Panc1 (cell line): ENCODE measurements around the gene FOXB2. TPM values are rescaled to one million over a fixed set of nuclear protein-coding genes. Genes with fewer than 3 reads are reported as not detected.
"Not testable (repeated sequence)": the region's sequence is repeated elsewhere in the genome, so short reads cannot be mapped to it uniquely, and the experiment has no call there.

ENCODE experiments used
- ATAC-seq: fragments of 200-7000 bp; cut with Tn5 transposase; 2 replicates; pipeline ENCODE4 v1.9.1; 2020; ENCODE audit warnings: mild to moderate bottlenecking, moderate library complexity
- BruUV-seq: library from RNA; stranded (reverse); fragments of 400-500 nt; replicated peaks from 2 replicates; lab custom pipeline; 2021; lab: Mats Ljungman, UMichigan
- CTCF ChIA-PET: fragments of 300-600 bp; sonication (Branson Sonifier 250); formaldehyde crosslinking; loops from one replicate; lab custom pipeline; 2022; ENCODE audit warnings: antibody characterized with exemption; lab: Charles Lee
- POLR2A ChIA-PET: fragments of 300-600 bp; sonication (Branson Sonifier 250); formaldehyde crosslinking; loops from one replicate; lab custom pipeline; 2022; ENCODE audit warnings: antibody characterized with exemption; lab: Charles Lee
- DNase-seq: peaks from one replicate; pipeline ENCODE4 v3.0.0-alpha.2; 2010; ENCODE audit warnings: low read depth, low spot score
- H3K27ac ChIP-seq: 2 replicates; pipeline ENCODE4 v1.5.1; 2011; ENCODE audit warnings: mild to moderate bottlenecking, low read length, inconsistent platforms
- H3K27me3 ChIP-seq: fragments of 200-500 bp; sonication (Bioruptor generic); 2 replicates; pipeline ENCODE4 v1.6.0; 2014; ENCODE audit warnings: low read length, inconsistent platforms; ENCODE audit not compliant: control insufficient read depth, insufficient read depth
- H3K36me3 ChIP-seq: fragments of 200-500 bp; sonication (Bioruptor generic); 2 replicates; pipeline ENCODE4 v1.5.1; 2014; ENCODE audit warnings: inconsistent platforms, mild to moderate bottlenecking, low read length, moderate library complexity; ENCODE audit not compliant: control insufficient read depth, insufficient read depth
- H3K4me1 ChIP-seq: 2 replicates; pipeline ENCODE4 v1.5.1; 2011; ENCODE audit warnings: inconsistent platforms, mild to moderate bottlenecking, low read length, moderate library complexity; ENCODE audit not compliant: control insufficient read depth, insufficient read depth
- H3K4me3 ChIP-seq, 2 experiments: 2 replicates each; pipeline ENCODE4 v1.5.1; 2011 to 2012; ENCODE audit warnings: low read depth in 2 of 2, low read length in 2 of 2, mild to moderate bottlenecking in 2 of 2, inconsistent platforms in 1 of 2, moderate library complexity in 1 of 2
- H3K9me3 ChIP-seq: fragments of 200-500 bp; sonication (Bioruptor generic); 2 replicates; pipeline ENCODE4 v1.5.1; 2014; ENCODE audit warnings: low read depth, mild to moderate bottlenecking, inconsistent platforms, low read length, moderate library complexity; ENCODE audit not compliant: control insufficient read depth, insufficient read depth
- POLR2AphosphoS5 ChIP-seq: IDR thresholded peaks from 2 replicates; pipeline ENCODE4 v1.6.1; 2012; ENCODE audit warnings: mild to moderate bottlenecking, low read depth, low read length, moderate library complexity
- SIN3A ChIP-seq: IDR thresholded peaks from 2 replicates; pipeline ENCODE4 v1.6.1; 2012; ENCODE audit warnings: low read depth, mild to moderate bottlenecking, low read length, moderate library complexity, borderline replicate concordance; ENCODE audit not compliant: insufficient read depth
- TCF7L2 ChIP-seq: IDR thresholded peaks from 2 replicates; pipeline ENCODE4 v1.6.1; 2011; ENCODE audit warnings: mild to moderate bottlenecking, low read depth, low read length, inconsistent platforms
- in situ Hi-C: cut with HindIII; loops from 2 replicates; pipeline ENCODE4 v1.10.0; 2016; ENCODE audit warnings: low sequenced_read_pairs, low pct_unique_long_range_greater_than_20kb
- intact Hi-C: fragments of 100-400 bp; cut with micrococcal nuclease; formaldehyde crosslinking; loops from one replicate; pipeline ENCODE4 v1.10.0; 2022; ENCODE audit not compliant: unreplicated experiment
- total RNA-seq: library from RNA; stranded (reverse); gene quantifications from one replicate; pipeline ENCODE4 v1.2.1, GENCODE V29; 2021; ENCODE audit not compliant: unreplicated experiment
- TF ChIP-seq, protein P1 (sequence below): fragments of 450-650 bp; IDR thresholded peaks from 2 replicates; pipeline ENCODE4 v1.5.1; 2017; ENCODE audit warnings: mild to moderate bottlenecking
- TF ChIP-seq, protein P2 (sequence below), 2 experiments: IDR thresholded peaks; 2 replicates each; pipeline ENCODE4 v1.6.1; 2011 to 2012; ENCODE audit warnings: low read depth in 2 of 2, control low read depth in 1 of 2, low read length in 1 of 2, mild to moderate bottlenecking in 1 of 2, moderate library complexity in 1 of 2; ENCODE audit not compliant: insufficient read depth in 1 of 2

The FOXB2 gene
- total RNA-seq, 1 experiment from 2014 or later: not detected

DNA sequence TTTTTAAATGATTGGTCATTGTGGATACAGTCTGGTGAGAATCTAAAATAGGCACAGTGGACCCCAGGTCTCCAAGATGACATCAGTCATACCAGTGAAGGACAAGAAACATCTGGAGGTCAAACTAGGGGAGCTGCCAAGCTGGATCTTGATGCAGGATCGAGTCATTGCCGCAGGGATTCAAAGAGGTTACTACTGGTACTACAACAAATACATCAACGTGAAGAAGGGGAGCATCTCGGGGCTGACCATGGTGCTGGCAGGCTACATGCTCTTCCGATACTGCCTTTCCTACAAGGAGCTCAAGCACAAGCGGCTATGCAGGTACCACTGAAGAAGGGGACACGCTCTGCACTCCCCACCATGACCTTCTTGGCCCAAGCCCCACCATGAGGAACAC, 20.9 kb downstream of the FOXB2 start:
- H3K9me3 ChIP-seq: no peaks in the 10 kb centered on the region
- intact Hi-C loops: no loop called here
- TF ChIP-seq SIN3A (no peak), TCF7L2 (no peak), POLR2AphosphoS5 (no peak)
- TF ChIP-seq, protein P1, sequence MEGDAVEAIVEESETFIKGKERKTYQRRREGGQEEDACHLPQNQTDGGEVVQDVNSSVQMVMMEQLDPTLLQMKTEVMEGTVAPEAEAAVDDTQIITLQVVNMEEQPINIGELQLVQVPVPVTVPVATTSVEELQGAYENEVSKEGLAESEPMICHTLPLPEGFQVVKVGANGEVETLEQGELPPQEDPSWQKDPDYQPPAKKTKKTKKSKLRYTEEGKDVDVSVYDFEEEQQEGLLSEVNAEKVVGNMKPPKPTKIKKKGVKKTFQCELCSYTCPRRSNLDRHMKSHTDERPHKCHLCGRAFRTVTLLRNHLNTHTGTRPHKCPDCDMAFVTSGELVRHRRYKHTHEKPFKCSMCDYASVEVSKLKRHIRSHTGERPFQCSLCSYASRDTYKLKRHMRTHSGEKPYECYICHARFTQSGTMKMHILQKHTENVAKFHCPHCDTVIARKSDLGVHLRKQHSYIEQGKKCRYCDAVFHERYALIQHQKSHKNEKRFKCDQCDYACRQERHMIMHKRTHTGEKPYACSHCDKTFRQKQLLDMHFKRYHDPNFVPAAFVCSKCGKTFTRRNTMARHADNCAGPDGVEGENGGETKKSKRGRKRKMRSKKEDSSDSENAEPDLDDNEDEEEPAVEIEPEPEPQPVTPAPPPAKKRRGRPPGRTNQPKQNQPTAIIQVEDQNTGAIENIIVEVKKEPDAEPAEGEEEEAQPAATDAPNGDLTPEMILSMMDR: no peak
- TF ChIP-seq, protein P2, sequence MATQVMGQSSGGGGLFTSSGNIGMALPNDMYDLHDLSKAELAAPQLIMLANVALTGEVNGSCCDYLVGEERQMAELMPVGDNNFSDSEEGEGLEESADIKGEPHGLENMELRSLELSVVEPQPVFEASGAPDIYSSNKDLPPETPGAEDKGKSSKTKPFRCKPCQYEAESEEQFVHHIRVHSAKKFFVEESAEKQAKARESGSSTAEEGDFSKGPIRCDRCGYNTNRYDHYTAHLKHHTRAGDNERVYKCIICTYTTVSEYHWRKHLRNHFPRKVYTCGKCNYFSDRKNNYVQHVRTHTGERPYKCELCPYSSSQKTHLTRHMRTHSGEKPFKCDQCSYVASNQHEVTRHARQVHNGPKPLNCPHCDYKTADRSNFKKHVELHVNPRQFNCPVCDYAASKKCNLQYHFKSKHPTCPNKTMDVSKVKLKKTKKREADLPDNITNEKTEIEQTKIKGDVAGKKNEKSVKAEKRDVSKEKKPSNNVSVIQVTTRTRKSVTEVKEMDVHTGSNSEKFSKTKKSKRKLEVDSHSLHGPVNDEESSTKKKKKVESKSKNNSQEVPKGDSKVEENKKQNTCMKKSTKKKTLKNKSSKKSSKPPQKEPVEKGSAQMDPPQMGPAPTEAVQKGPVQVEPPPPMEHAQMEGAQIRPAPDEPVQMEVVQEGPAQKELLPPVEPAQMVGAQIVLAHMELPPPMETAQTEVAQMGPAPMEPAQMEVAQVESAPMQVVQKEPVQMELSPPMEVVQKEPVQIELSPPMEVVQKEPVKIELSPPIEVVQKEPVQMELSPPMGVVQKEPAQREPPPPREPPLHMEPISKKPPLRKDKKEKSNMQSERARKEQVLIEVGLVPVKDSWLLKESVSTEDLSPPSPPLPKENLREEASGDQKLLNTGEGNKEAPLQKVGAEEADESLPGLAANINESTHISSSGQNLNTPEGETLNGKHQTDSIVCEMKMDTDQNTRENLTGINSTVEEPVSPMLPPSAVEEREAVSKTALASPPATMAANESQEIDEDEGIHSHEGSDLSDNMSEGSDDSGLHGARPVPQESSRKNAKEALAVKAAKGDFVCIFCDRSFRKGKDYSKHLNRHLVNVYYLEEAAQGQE (IDR thresholded peaks at IDR 0.05; ENCODE audit: insufficient read depth in 1 of 2, low read depth in 2 of 2, low read length in 1 of 2): no peak
- no peak overlapping the region for H3K4me3 ChIP-seq
- no peaks in the 10 kb centered on the region for H3K36me3 ChIP-seq
- in situ Hi-C loops: no loop called here
- ATAC-seq (no peak), DNase-seq (no peak)
- no peaks in the 10 kb centered on the region for H3K4me1 ChIP-seq
- CTCF ChIA-PET: no interaction called here
- no peaks in the 10 kb centered on the region; the same call in 1 of the 2 replicates for H3K27me3 ChIP-seq
- BruUV-seq: no TSS peak
- H3K27ac ChIP-seq: no peak overlapping the region
- POLR2A ChIA-PET: no interaction called here

DNA sequence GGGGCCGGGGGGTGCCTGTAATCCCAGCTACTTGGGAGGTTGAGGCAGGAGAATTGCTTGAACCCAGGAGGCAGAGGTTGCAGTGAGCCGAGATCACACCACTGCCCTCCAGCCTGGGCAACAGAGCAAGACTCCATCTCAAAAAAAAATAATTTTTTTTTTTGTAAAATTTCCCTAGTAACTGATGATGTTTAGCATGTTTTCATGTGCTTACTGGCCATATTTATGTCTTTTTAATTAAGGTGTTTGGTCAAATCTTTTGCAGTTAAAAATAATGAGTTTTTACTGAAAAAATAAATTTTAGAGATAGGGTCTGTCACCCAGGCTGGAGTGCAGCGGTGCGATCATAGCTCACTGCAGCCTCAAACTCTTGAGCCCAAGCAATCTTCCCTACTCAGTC, 24.3 kb downstream of the FOXB2 start:
- H3K36me3 ChIP-seq, in situ Hi-C loops, H3K27me3 ChIP-seq, H3K4me3 ChIP-seq, H3K4me1 ChIP-seq, intact Hi-C loops, POLR2A ChIA-PET, H3K27ac ChIP-seq, BruUV-seq, CTCF ChIA-PET, DNase-seq, ATAC-seq, H3K9me3 ChIP-seq: not testable (repeated sequence)

DNA sequence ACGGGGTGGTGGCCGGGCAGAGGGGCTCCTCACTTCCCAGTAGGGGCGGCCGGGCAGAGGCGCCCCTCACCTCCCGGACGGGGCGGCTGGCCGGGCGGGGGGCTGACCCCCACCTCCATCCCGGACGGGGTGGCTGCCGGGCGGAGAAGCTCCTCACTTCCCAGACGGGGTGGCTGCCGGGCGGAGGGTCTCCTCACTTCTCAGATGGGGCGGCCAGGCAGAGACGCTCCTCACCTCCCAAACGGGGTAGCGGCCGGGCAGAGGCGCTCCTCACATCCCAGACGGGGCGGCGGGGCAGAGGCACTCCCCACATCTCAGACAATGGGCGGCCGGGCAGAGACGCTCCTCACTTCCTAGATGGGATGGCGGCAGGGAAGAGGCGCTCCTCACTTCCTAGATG, 41.2 kb downstream of the FOXB2 start:
- intact Hi-C loops, H3K4me3 ChIP-seq, H3K27me3 ChIP-seq, POLR2A ChIA-PET, in situ Hi-C loops, BruUV-seq, DNase-seq, ATAC-seq, H3K4me1 ChIP-seq, H3K9me3 ChIP-seq, CTCF ChIA-PET, H3K27ac ChIP-seq, H3K36me3 ChIP-seq: not testable (repeated sequence)
